Measurements from ENCODE around the gene GPC1. TPM values are rescaled to one million over a fixed set of nuclear protein-coding genes. Genes with fewer than 3 reads are reported as not detected.

Gene GPC1
- total and polyA plus RNA-seq, 2 of the 13 experiments (the other 11 are each of a cell fraction or from before 2014, with no cell fraction given) = 4.0 to 5.5 TPM

DNA sequence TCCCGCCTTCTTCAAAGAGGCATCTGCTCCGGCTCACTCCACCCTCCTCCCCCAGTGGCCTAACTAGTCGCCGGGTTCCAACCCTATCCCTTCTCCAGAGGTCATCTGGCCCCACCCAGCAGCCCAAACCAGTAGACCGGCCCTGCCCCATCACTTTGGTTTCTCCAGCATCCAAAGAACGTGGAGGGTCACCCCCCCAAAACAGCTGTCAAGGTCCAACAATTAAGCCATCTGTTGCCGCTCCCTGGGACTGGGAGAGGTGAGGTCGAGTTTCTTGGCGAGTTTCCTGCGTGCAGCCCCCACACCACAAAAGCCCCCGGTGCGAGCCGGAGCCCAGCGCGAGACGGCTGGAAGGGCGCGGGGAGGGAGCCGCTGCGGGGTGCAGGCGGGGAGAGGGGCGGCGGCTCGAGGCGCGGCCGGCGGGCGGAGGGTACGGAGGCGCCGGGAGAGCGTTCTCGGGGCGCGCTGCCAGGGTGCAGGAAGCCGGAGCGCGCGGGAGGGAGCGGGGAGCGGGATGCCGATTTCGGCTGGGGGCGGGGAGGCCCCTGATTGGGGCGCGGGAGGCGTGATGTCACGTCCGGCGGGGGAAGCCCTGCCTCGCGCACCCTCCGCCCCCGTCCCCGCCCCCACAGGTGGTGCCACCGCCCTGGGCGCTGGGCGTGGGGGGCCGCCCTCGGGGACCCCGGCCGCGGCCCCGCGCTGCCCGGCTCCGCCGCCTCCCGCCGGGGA lies 571 bp upstream of the GPC1 start (continued):
- TF ChIP-seq HNRNPK (IDR thresholded peaks at IDR 0.05; ENCODE audit: low read depth, low read length, poor library complexity, severe bottlenecking) (peak; percentile 28), ATF1 (CRISPR knock-in tag; IDR thresholded peaks at IDR 0.05) (no peak), MAX (IDR thresholded peaks at IDR 0.05) (peak; percentile 25; the same call in 1 of the 2 replicates), NFYC (CRISPR knock-in tag; IDR thresholded peaks at IDR 0.05) (peak; percentile 68), ZNF562 (CRISPR knock-in tag; IDR thresholded peaks at IDR 0.05; ENCODE audit: borderline replicate concordance) (no peak), ZNF670 (CRISPR knock-in tag; IDR thresholded peaks at IDR 0.05; ENCODE audit: borderline replicate concordance) (no peak), TFDP1 (CRISPR knock-in tag; IDR thresholded peaks at IDR 0.05; ENCODE audit: borderline replicate concordance) (peak; percentile 45; the same call in 1 of the 2 replicates), HNF4G (IDR thresholded peaks at IDR 0.05; ENCODE audit: borderline replicate concordance, low read depth, low read length) (no peak), HNF4G (CRISPR knock-in tag; IDR thresholded peaks at IDR 0.05; ENCODE audit: borderline replicate concordance, low read depth) (no peak), EP300 (IDR thresholded peaks at IDR 0.05; ENCODE audit: low read depth in 2 of 2, low read length in 2 of 2) (no peak), EP300 (CRISPR knock-in tag; IDR thresholded peaks at IDR 0.05; ENCODE audit: borderline replicate concordance) (no peak), ATF7-NPFF (CRISPR knock-in tag; IDR thresholded peaks at IDR 0.05; ENCODE audit: low read depth) (no peak), PHB2 (IDR thresholded peaks at IDR 0.05; ENCODE audit: partially characterized antibody) (no peak), CC2D1A (CRISPR knock-in tag; IDR thresholded peaks at IDR 0.05) (no peak), ZNF687 (CRISPR knock-in tag; IDR thresholded peaks at IDR 0.05) (peak; percentile 15; the same call in 1 of the 2 replicates), AHR (CRISPR knock-in tag; IDR thresholded peaks at IDR 0.05) (no peak), ZNF616 (CRISPR knock-in tag; IDR thresholded peaks at IDR 0.05; ENCODE audit: low read depth) (no peak), ZBTB44 (CRISPR knock-in tag; IDR thresholded peaks at IDR 0.05) (no peak), FOXJ3 (CRISPR knock-in tag; IDR thresholded peaks at IDR 0.05; ENCODE audit: borderline replicate concordance) (no peak), ZNF180 (CRISPR knock-in tag; IDR thresholded peaks at IDR 0.05; ENCODE audit: borderline replicate concordance, low read depth) (no peak)
- TF ChIP-seq, protein P1, sequence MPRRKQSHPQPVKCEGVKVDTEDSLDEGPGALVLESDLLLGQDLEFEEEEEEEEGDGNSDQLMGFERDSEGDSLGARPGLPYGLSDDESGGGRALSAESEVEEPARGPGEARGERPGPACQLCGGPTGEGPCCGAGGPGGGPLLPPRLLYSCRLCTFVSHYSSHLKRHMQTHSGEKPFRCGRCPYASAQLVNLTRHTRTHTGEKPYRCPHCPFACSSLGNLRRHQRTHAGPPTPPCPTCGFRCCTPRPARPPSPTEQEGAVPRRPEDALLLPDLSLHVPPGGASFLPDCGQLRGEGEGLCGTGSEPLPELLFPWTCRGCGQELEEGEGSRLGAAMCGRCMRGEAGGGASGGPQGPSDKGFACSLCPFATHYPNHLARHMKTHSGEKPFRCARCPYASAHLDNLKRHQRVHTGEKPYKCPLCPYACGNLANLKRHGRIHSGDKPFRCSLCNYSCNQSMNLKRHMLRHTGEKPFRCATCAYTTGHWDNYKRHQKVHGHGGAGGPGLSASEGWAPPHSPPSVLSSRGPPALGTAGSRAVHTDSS (CRISPR knock-in tag; conservative IDR thresholded peaks at IDR 0.05) = no peak
